Measurements from ENCODE around the gene POU2AF2.
A peak's percentile ranks its signal among the peaks of the same experiment; 100 is the strongest.
"Not testable (repeated sequence)": the region's sequence is repeated elsewhere in the genome, so short reads cannot be mapped to it uniquely, and the experiment has no call there.

The POU2AF2 gene

DNA sequence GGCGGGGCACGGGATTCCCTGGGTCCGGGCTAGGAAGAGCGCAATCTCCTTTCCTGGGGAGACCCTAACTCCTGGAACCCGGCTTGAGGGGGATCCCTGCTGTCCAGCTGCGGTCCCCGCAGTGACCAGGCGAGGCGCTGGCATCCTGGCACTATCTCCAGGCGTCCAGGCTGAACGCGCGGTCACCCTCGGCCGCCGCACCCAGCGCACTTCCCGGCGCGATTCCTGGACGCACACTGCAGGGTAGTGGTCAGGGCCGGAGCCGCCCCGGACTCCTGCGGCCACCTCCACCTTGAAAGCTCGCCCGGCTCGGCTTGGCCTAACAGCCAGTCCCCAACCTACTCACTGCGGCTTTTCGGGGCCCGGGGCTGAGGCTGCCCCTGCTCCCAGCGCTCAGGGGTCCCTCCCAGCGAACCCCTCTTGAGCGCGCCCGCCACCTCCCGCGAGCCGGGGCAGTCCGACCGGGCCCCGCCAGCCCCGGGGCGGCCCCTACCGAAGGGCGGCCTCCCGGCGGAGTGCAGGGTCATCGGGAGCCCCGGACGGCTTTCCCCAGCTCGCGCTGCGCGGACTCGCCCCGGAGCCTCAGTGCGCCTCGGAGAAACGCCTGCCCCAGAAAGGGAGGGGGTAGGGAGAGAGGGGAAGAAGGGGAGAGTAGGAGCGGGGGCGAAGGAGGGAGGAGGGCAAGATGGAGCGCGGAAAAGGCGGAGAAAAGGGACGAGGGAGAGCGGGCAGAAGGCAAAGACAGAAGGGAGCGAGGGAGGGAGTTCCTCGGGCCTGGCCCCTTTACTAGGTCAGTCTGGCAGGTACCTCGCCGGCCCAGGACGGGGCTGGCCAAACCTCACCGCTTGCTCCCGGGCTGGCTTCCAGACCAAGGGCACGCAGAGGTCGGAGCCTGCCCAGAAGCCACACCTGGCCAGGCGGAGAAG lies 53.8 kb downstream of the POU2AF2 start:
- DNase-seq, result peak in 41 of 42 donors; percentile 39 to 84 (median 69)
- intact Hi-C loops (cut with DNase I), result no loop called here

DNA sequence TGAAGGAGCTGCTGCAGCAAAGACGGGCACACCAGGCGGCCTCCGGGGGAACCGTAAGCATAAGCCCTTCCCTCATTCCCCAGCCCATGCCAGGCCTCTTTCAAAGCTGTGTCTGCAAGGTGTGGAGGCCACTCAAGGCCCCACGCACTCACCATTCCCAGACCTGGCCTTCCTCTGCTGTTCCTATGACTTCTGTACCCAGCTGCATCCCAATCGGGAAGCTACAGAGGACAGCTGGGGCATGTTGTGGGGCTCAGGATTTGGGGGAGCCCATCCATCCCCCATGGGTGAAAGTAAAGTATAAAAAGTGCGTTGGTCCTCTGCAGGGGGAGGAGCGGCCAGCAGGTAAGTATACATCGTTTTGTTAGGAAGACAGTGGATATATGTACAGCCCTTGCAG lies 55.0 kb downstream of the POU2AF2 start:
- DNase-seq, result no peak
- intact Hi-C loops (cut with DNase I), result no loop called here

DNA sequence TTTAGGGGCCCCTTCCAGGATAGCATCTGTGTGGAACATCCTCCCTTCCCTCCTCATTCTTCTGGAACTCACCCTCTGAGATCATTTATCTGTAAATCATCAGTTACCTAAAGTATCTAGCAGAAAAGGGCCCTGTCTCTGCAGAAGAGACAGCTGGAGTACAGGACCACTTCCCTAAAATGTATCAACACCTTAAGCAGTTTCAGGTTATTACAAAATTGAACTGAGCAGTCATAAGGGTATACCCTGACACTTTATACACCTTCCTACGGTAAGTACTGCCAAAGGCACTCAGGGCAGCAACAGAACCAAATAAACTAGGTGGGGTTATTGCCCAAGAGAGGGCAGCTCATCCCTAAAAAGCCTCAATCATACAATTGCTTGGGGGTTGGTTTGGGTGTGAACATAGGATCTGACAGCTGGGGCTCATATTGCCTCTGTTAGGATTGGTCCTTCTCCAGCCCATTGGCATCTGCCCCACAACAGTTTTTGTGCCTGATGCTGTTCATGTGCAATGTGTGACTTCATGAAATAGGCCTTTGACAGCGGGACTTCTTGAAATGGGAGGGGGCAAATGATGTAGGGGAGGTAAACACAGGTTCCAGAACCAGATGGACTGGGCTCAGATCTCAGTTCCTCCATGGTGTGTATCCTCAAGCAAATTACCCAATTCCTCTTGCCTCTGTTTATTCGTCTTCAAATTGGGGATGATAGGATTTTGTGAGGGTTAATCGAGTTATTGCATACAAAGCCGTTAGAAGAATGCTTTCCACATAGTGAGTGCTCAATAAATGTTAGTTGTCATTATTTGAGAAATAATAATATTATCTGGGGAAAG lies 55.7 kb downstream of the POU2AF2 start:
- intact Hi-C loops (cut with DNase I), result no loop called here
- DNase-seq, result peak in 1 of 42 donors; percentile 34

DNA sequence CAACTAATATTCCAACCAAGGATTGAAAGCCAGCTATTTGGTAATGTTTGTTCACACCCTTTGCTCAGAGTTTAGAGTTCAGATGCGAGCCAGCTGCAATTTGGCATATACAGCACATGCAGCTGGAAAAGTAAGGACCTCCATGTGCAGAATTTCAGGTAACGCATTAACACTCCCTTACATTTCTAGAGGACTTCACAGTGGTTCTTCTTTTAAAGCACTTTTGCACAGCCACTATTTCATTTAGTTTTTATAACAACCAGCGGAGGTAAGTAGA lies 56.3 kb downstream of the POU2AF2 start:
- DNase-seq, result no peak
- intact Hi-C loops (cut with DNase I), result no loop called here

DNA sequence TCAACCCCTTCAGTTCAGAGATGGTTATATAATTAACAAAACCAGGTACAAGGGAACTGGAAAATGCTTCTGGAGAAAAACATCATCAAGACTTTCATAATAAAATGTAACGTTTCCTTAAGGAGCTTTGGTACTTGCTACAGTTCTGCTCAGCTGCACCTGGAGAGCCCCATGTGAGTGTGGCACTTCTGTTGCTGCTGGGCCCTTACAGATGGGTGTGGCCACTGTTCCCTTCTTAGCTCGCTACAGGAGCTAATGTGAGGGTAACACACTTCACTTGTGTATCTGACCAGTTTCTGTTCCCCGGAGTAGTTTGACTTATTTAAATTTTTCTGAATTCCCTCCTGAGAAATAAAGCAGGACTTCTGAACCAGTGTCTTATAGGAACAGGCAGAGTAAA lies 56.8 kb downstream of the POU2AF2 start:
- no peak for DNase-seq
- intact Hi-C loops (cut with DNase I), result no loop called here

DNA sequence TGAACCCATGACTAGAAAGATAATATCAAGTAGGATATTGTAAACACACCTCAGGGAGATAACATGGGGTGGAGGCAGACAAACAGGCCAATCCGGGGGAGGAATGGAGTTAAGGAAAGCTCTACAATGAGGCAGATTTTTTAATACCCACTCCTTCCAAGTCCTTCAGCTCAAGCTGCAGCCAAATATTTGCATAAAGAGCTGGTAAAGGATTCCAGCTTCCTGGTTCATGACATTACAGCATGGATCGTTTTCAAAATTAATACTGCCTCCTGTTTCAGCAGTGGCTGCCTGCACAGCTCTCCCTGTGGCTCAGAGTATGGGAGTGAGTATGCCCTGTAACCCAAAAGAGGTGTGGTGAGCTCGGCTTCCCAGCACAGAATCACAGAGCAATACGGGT lies 57.9 kb downstream of the POU2AF2 start:
- intact Hi-C loops (cut with DNase I), result no loop called here
- no peak for DNase-seq

DNA sequence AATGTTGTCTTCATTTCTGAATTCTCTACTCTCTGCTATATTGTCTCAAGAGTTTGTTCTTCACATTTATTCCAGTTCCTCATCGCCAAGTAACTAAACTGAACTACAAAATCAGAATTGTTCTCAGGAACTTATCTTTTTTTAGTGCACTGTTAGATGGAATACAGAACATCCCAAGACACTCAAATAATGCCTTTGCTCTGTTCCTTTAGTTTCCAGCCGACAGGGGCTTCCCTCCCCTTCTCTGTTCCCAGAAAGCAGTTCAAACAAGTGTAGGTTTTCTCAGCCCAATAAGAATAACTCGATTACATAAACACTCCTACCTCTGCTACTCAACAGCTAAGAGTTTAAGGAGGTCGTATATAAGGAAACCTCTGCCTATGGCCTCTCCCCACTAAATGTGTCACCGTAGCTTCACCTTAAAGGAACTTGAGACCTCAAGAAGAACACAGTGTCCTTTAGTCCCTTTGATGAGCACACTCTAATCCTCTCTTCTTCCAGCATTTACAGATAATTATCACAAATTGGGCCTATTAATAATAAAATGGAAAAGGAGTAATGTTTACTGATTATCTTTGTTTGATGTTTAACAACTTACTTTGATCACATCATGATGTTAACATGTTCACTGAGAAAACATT lies 59.8 kb downstream of the POU2AF2 start:
- intact Hi-C loops (cut with DNase I), result no loop called here
- DNase-seq, result no peak

DNA sequence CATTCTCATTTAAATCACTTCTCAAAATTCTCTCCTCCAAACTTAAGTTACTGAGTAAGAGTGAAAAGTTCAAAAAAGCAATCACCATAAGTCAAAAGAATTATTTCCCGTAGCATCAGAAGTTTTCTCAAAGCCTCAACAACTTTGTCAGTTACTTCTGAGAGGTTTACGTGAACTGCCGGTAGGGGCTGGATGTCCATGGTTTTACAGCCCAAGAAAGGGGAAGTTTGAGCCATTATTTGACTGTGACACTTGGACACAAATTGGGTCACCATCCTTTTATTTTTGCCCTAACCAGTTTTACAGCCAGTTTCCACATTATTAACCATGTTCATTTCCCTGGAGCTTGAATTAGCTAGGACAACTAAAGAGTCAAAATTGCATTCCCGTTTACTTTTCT lies 60.4 kb downstream of the POU2AF2 start:
- no peak for DNase-seq
- intact Hi-C loops (cut with DNase I), result no loop called here

DNA sequence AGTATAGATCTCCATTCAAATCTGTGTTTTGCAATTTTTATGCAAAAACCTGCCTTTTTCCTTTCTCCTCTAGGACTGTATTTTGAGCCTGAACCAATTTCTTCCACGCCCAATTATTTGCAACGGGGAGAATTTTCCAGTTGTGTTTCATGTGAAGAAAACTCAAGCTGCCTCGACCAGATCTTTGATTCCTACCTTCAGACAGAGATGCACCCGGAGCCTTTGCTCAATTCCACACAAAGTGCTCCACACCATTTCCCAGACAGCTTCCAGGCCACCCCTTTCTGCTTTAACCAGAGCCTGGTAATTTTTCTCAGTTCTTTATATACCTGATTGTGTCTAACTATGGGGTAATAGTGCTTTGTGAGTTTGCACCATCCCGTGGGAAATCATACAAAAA lies 60.8 kb downstream of the POU2AF2 start:
- no peak for DNase-seq
- intact Hi-C loops (cut with DNase I), result no loop called here

DNA sequence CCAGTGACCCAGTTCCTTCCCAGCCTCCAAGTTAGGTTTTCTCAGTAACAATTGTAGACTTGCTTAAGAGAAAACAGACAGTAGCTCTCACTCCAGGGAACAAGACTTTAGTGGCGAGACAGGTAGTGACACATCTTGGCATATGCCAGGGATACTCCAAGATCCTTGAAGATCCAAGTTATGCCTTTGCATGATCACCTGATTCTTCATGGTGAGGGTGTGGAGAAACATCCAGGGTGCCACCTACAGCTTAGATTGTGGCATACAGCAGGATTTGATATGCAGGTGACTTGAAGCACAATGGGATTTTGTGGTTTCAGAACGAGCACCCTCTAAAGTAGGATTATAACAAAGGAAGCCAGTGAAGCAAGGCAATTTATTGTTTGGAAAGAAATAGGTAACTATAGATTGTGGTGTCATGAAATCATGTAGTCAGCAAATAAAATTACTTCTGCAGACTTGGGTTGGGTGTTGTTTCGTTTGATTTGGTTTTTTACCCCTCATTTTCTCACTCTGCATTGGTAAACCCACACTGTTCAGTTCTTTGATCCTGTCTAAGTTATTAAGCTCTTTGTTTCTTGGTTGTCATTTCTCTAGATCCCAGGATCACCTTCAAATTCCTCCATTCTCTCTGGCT lies 62.1 kb downstream of the POU2AF2 start:
- intact Hi-C loops (cut with DNase I), result no loop called here

DNA sequence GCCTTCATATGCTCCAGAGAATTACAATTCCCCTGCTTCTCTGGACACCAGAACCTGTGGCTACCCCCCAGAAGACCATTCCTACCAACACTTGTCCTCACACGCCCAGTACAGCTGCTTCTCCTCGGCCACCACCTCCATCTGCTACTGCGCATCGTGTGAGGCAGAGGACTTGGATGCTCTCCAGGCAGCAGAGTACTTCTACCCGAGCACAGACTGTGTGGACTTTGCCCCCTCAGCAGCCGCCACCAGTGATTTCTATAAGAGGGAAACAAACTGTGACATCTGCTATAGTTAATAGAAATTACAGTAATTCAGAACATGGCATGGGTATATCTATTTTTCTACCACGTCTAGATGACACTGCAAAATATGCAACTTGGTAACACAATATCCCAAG lies 62.6 kb downstream of the POU2AF2 start:
- intact Hi-C loops (cut with DNase I), result no loop called here
- DNase-seq, result no peak

More for the DNA sequence above, 62.1 kb downstream of the POU2AF2 start:
- no peak for DNase-seq

DNA sequence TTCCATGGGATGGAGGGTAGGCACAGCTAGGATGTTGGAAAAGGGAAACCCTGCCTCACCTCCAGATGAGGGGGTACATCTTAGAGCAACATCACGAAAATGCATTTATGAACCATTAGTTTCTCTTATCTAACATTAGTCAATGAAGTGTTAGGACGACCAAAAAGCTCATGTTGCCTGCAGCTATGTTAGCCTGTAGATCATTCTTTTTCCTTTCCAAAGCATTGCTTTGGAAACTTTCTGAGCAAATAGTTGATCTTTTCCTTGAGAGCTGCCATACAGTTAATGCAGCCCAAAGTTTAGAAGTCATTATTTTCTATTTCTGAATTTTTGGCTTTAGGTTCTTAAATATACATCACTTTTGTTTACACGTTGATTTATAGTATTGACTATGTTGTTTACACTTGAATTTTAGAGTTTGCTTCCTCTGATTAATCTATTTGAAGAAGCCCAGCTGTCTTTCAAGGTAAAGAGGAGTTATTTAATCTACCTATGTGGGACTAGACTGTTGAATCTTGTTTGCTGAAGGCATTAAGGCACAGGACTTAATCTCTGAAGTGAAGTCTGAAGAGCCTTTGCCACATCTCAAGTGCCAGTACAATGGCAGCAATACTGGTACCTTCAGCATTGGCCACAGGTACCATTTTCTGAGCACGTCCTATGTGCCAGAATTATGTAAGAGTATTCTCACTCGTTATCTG lies 63.8 kb downstream of the POU2AF2 start:
- intact Hi-C loops (cut with DNase I), result no loop called here
- no peak for DNase-seq

DNA sequence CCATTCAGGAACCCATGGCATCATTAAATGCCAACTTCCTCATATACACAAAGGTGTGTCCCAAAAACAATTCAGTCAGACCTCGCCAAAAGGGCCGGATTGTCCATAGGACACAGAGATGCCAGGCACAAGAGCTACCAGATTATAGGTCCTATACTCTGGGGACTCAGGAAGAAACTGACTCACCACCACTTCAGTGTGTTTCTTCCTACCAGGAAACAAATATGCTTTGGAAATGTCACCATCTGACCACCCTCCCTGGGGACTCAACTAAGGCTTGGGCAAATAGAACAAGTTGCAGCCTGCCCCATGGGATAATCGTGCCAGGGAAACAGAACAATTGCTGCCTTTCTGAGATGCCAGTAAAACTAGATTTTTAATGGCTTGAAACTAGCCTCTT lies 64.6 kb downstream of the POU2AF2 start:
- no peak for DNase-seq
- intact Hi-C loops (cut with DNase I), result no loop called here

DNA sequence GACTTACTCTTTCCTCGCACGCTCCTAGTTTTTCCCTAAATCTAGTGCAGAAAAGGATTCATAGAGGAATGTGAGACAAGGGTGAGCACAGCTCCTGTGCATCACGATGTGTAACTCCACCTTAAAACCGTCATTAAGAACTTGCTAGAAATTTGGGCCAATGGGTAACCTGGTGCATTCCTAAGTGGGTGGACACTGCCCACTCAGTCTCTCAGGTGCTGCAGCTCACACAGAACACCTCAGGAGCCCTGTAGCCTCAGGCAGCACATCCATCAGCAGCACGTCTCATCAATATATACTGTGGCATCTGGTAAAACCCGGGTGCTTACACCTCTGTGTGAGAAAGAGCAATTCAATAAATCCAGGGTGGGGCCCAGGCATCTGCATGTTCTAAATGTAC lies 65.2 kb downstream of the POU2AF2 start:
- no peak for DNase-seq
- intact Hi-C loops (cut with DNase I), result no loop called here

DNA sequence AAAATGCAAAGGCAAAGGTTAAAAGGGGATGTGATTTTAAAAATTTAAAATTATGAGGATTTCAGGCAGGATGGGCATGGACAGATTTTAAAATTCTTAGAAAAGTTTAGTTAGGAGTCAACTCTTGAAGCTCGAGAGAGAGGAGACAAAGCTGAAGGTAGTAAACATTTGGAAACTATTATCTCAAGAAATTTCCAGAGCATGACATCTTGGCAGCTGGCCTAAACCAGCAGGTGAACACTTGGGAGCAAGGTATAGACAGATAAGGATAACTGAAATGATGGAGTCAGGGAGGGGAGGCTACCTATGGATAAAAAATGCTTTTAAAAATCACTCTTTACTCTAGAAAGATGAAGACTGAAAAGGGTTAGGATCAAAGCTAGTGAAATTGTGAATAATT lies 66.6 kb downstream of the POU2AF2 start:
- no peak for DNase-seq
- intact Hi-C loops (cut with DNase I), result no loop called here

DNA sequence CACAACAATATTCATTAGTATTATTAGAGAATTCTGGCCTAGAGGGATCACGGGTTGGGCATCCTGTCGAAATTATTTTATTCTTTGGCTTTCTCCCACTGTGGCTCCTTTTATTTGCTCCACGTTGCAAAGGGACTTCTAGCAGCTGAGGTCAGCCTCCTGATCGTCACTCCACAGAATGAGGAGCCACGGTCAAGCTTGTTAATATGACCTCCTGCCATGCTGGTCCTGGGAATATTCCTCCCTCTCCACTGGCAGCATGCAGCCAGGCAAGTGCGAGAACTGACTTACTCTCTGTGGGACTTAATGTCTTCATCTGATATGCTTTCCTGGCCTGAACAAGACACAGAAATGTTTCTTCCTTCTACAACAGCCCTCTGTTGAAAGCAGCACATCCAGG lies 73.8 kb downstream of the POU2AF2 start:
- DNase-seq, result no peak
- intact Hi-C loops (cut with DNase I), result no loop called here

DNA sequence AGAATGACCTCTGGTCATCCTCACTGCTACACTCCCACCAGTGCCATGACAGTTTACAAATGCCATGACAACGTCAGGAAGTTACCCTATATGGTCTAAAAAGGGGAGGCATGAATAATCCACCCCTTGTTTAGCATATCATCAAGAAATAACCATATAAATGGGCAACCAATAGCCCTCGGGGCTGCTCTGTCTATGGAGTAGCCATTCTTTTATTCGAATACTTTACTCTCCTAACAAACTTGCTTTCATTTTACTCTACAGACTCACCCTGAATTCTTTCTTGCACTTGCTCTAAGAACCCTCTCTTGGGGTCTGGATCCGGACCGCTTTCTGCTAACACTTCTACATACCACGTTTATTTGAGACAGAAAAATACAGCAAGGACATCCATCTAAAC lies 74.7 kb downstream of the POU2AF2 start:
- DNase-seq; intact Hi-C loops (cut with DNase I): not testable (repeated sequence)

DNA sequence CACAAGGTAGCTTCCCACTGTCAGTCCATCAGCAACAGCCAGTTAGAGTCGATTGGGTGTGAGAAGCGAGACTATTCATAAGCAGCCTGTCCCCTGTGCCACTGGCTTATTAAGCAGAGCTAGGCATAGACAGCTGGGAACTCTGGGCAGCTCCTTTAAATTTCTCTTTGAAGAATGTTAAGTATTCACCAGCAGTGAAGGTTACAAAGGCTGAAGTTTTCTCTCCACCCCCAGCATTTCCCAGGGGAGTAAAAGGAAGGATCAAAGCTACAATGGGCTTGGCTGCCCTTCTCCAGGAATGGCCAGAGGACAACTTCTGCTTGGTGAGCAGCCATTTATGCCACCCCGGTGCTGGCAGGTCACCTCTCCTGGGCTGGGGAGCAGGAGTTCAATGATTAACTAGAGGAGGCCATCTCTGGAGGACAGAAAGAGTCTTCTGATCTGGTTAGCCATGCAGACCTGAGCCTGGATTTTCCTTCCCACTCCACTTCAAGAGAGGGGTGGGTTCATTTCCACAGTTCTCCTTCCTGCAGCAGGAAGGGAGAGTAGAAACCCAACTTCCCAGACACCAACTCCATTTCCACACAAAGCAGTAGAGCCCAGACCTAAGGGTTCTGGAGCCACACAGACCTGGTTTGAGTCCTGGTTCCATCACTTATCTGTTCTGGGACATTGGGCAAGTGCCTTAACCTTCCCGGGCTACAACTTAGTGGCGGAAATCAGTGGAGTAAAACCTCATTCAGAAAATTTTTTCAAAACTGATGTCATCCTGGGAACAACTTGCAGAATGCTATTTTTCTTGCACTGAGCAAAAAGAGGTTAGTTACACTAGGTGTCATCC lies 75.4 kb downstream of the POU2AF2 start:
- intact Hi-C loops (cut with DNase I), result no loop called here
- DNase-seq, result no peak
